GM20000 (cell line): ENCODE measurements around the gene ABHD11.

Experiments
- DNase-seq: peaks from one replicate; pipeline ENCODE4 v3.0.0; 2012; ENCODE audit warnings: low spot score
- CTCF ChIP-seq: IDR thresholded peaks from 2 replicates; pipeline ENCODE4 v1.5.1; 2012; ENCODE audit warnings: mild to moderate bottlenecking, control low read depth; ENCODE audit errors: extremely low read depth, missing control alignments

The ABHD11 gene

GRCh38 chr7:73690646-73691045, 48.0 kb downstream of the ABHD11 start:
- no peak for DNase-seq
- no peak for TF ChIP-seq CTCF

GRCh38 chr7:73688288-73688687, 50.3 kb downstream of the ABHD11 start:
- no peak for TF ChIP-seq CTCF
- no peak for DNase-seq
